ENCODE data around the gene SNX27.
"Not testable (repeated sequence)": the region's sequence is repeated elsewhere in the genome, so short reads cannot be mapped to it uniquely, and the experiment has no call there.

SNX27 gene

DNA sequence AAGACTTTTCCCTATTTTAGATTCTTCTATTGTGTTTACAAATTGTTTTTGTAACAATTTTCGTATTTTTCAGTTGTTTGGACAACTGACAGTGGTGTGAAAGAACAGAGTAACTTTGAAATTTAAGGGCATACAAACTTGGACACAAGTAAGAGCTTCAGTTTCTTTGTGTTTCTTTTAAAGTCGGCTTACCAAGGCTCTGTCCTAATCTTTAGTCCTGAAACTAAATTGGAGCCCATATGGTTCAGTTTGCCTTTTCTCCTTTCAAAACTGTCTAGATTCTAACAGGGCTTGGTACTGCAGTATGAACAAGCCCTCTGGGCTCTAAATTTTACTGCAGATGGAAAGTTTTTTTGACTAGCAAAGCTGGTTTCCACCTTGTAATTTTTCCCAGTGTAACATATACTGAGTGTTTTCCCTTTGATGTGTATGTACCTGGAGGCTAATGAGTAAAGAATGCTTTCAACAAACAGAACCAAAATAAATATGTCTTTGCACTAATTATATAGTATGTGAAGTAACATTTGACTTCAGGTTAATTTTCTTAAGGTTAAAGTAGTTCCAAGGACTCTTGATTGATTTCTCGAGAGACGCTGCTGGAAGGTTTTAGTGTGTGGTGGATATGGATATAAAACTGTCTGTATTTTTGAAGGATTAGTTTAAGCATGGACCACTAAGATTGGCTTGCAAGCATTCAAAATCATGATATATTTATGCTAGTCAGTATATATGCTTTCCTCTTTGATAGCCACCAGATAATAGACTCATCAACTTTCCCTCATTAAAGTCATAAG lies 4.1 kb downstream of the SNX27 start:
- TF ChIP-seq, protein P1, sequence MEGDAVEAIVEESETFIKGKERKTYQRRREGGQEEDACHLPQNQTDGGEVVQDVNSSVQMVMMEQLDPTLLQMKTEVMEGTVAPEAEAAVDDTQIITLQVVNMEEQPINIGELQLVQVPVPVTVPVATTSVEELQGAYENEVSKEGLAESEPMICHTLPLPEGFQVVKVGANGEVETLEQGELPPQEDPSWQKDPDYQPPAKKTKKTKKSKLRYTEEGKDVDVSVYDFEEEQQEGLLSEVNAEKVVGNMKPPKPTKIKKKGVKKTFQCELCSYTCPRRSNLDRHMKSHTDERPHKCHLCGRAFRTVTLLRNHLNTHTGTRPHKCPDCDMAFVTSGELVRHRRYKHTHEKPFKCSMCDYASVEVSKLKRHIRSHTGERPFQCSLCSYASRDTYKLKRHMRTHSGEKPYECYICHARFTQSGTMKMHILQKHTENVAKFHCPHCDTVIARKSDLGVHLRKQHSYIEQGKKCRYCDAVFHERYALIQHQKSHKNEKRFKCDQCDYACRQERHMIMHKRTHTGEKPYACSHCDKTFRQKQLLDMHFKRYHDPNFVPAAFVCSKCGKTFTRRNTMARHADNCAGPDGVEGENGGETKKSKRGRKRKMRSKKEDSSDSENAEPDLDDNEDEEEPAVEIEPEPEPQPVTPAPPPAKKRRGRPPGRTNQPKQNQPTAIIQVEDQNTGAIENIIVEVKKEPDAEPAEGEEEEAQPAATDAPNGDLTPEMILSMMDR (IDR thresholded peaks at IDR 0.05; ENCODE audit: low read depth, low read length), result no peak
- no peak for DNase-seq (ENCODE audit: extremely low read depth, low read depth)

DNA sequence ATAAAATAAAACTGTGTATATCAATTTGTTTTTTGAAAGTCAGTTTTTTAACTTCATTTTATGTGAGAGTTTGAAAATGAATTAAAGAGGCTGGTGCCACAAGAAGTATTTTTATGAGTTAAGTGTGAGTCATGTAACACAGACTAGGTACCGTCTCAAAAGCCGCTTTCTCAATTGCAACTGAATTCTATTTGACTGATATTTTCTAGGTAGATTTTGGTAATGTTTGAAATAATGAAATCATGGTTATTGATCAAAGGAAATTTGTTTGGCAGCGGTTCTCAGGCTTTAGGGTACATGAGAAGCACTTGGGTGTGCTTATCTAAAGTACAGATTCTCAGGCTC lies 4.6 kb downstream of the SNX27 start:
- TF ChIP-seq, protein P1 (IDR thresholded peaks at IDR 0.05; ENCODE audit: low read depth, low read length), result no peak
- DNase-seq (ENCODE audit: extremely low read depth, low read depth), result no peak

DNA sequence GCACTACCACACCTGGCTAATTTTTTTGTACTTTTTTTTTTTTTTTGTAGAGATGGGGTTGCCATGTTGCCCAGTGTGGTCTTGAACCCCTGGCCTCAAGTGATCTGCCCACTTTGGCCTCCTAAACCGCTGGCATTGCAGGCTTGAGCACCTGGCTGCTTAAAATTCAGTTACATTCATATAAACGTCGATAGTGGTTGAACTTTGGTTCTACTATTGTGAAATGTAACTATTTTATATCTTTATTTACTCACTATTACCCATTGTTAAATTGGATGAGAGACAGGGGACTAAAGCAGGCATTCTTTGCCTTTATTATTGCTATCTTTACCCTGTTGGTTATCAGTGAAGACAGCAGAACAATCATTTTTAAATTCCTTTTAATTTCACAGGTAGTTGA lies 6.2 kb downstream of the SNX27 start:
- TF ChIP-seq, protein P1 (IDR thresholded peaks at IDR 0.05; ENCODE audit: low read depth, low read length), result no peak
- no peak for DNase-seq (ENCODE audit: extremely low read depth, low read depth)

DNA sequence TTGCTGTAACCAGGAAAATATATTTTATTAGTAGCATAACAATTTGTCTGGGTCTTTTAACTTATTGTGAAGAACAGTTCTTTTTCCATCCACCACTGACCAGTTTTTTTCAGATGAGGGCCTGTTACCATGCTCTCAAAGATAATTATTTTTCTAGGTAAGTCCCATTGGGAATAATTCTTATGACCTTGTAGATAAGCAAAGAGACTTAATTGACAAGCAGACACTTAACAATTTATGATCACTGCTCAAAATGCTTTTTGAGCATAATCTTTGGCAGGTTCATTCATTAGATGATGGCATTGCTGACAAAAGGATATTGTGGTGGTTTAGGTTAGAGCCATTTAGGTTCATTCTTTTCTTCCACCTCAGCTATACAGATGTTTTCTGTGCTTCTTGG lies 6.6 kb downstream of the SNX27 start:
- no peak for DNase-seq (ENCODE audit: extremely low read depth, low read depth)
- TF ChIP-seq, protein P1 (IDR thresholded peaks at IDR 0.05; ENCODE audit: low read depth, low read length), result no peak

DNA sequence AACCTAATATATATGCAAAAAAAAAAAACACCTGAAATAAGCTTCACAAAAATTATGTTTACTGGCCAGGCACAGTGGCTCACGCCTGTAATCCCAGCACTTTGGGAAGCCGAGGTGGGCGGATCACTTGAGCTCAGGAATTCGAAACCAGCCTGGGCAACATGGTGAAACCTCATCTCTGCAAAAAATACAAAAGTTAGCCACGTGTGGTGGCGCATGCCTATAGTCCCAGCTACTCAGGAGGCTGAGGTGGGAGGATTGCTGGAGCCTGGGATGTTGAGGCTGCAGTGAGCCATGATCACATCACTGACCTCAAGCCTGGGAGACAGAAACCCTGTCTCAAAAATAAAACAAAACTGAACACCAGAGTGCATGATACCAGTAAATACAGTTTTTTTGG lies 7.1 kb downstream of the SNX27 start:
- not testable (repeated sequence) for DNase-seq (ENCODE audit: extremely low read depth, low read depth)

DNA sequence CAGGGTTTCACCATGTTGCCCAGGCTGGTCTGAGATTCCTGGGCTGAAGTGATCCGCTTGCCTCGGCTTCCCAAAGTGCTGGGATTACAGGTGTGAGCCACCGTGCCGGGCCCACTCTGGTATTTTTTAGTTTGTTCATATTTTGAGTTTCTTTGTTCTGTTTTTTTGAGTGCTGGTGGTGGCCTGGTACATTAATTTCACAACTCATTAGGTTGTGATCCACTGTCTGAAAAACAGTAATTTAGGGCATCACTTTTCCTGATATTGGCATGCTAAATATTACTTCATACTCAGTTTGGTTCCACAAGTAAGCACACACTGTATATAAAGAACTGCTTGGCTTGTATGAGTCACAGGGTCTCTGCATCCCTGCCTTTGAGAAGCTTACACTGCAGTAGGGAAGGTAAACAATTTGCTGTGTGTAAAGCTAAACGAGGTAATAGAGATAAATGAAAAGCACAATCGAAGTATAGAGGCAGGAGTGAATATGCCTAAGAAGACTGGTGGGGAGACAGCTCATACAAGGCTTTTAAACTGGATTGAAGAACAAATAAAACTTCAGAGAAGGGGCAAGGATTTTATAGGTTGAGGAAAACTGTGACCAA lies 7.7 kb downstream of the SNX27 start:
- TF ChIP-seq, protein P1 (IDR thresholded peaks at IDR 0.05; ENCODE audit: low read depth, low read length), result no peak
- no peak for DNase-seq (ENCODE audit: extremely low read depth, low read depth)

DNA sequence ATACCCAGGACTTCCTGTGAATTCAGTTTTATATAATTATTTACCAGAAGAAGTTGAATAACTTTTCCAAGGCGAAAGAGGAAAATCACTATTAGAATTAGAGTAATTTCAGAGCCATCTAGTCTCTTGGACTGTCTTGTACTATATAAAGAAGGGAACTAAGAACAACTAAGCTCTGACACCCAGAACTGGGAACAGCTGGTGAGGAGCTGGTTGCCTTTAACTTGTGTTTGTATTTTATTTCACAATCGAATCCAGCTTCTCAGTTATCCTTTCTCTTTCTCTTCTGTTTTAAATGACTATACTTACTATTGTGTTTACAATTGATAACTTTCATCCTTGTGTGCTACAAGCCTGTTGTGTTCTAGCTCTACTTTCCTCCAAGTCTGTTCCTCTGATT lies 8.4 kb downstream of the SNX27 start:
- TF ChIP-seq, protein P1 (IDR thresholded peaks at IDR 0.05; ENCODE audit: low read depth, low read length), result no peak
- DNase-seq (ENCODE audit: extremely low read depth, low read depth), result no peak

DNA sequence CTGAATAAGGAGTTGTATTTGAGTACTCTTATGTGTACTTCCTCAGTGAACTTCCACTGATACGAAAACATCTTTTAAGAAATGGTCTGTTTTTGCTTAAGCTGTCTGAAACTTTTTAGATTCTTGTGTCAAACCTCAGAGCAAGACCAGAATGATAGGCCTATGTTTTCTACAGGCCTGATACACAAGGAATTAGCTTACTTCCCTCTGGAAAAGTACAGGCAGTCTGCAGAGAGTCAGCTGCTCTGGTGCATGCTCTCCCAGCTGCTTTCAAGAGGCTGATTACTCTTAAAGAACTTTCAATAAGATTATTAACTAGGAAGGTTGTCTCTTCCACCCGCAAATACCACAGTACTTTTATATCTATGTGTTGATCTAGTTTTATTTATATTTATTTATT lies 9.5 kb downstream of the SNX27 start:
- DNase-seq (ENCODE audit: extremely low read depth, low read depth), result no peak

More for the DNA sequence above, 9.5 kb downstream of the SNX27 start:
- TF ChIP-seq, protein P1 (IDR thresholded peaks at IDR 0.05; ENCODE audit: low read depth, low read length), result no peak
